ENCODE measurements around the gene MAMDC2. TPM values are rescaled to one million over a fixed set of nuclear protein-coding genes. Genes with fewer than 3 reads are reported as not detected.

MAMDC2 gene
- total RNA-seq, 1 experiment from 2014 or later: 1.2 TPM

DNA sequence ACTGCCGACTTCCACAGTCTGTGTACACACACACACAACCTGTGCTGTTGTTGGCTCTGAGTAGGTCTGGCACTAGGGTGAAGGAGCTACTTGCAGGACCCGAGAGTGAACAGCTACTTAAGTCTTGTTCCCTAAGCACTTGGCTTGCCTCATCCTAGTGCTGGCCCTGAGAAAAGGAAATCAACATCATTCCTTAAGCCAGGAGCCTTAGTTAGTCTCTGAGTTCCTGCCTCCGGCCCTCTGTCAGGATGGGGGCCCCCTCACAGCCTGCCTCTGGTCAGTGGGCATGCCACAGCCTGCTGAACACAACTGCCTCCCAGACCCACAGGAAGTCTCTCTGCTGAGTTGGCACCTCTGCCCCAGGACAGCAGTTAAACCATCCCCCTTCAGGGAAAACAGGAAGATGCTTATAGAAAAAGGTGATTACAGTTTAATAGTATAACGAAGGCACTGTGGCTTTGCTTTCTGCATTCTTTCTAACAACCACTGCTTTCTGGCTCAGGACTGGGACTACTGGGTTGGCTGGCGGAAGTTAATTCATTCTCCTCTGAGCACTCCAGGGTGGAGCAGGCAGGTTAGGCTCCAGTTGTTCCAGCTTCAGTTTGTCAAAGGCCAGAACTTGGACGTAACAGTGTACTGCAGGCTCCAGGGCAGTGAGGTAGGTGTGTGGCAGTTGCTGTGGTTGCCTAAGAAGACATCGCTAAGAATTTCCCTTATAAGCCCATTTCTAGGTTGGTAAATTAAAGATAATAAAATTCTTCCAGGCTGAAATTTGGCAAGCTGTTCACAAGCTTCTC lies 2.8 kb downstream of the MAMDC2 start:
- Histone ChIP-seq H2AFZ (ENCODE audit: low read depth, low read length, poor library complexity, severe bottlenecking) (no peak overlapping the region), H3K4me2 (ENCODE audit: low read length) (no peak overlapping the region), H3K4me1 (ENCODE audit: control insufficient read depth in 1 of 2, insufficient read depth in 2 of 2, low read length in 2 of 2) (peaks cover 16 to 29% of the 10 kb centered on the region in 2 experiments; a peak in 3 of 4 replicates), H3K9me3 (ENCODE audit: control insufficient read depth in 1 of 2, insufficient read depth in 1 of 2, low read depth in 1 of 2, low read length in 2 of 2) (no peaks in the 10 kb centered on the region), H3K79me2 (ENCODE audit: insufficient read depth, low read length) (no peaks in the 10 kb centered on the region), H3K27me3 (ENCODE audit: insufficient read depth, low read length) (no peaks in the 10 kb centered on the region), H3K9ac (ENCODE audit: low read length) (no peak overlapping the region), H4K20me1 (ENCODE audit: insufficient read depth) (no peaks in the 10 kb centered on the region), H3K36me3 (ENCODE audit: control insufficient read depth in 1 of 2, insufficient read depth in 2 of 2, low read length in 2 of 2) (no peaks in the 10 kb centered on the region), H3K4me3 (replicated peaks in 1 of 2; ENCODE audit: low read depth in 1 of 2, low read length in 2 of 2) (no peak overlapping the region), H3K9me2 (ENCODE audit: insufficient read depth) (no peaks in the 10 kb centered on the region), H3K27ac (ENCODE audit: low read depth, low read length) (no peak overlapping the region)
- no peak for ATAC-seq
- no peak for TF ChIP-seq POLR2AphosphoS5 (IDR thresholded peaks at IDR 0.05; ENCODE audit: low read depth, low read length)
- TF ChIP-seq MAX (IDR thresholded peaks at IDR 0.05): no peak
- no peak for TF ChIP-seq SIN3A (IDR thresholded peaks at IDR 0.05; ENCODE audit: low read depth)
- no peak for TF ChIP-seq EZH2 (IDR thresholded peaks at IDR 0.05)
- no peak for TF ChIP-seq CBX3 (IDR thresholded peaks at IDR 0.05; ENCODE audit: low read depth)
- CTCF ChIA-PET: no interaction called here
- no peak for DNase-seq (ENCODE audit: low read depth, low spot score)
- POLR2A ChIA-PET: no interaction called here
- BruUV-seq (replicated peaks): no TSS peak
- intact Hi-C loops (cut with micrococcal nuclease): no loop called here
- RAD21 ChIA-PET (ENCODE audit: low non-redundant PET in 1 of 2, low total read pairs in 2 of 2, uncharacterized antibody in 2 of 2, unreplicated experiment in 2 of 2): no interaction called here

DNA sequence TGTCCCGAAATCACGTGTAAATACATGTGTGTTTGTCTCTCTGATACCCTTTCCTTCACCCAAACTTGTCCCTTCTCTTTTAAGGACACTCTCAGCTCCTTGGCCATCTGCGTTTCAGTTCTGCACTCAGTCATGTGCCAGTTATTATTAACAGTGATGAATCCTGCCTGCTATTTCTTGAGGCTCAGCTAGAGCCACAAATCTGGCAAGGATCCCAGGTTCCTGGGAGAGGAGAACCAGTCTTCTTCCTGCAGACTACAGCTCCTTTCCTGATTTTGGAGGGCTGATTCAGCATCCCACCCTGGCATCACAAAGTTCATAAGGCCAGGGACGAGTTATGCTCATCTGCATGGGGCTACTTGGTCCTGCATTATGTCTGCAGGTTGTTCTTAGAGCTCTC lies 5.6 kb downstream of the MAMDC2 start:
- H4K20me1 ChIP-seq (ENCODE audit: insufficient read depth): no peaks in the 10 kb centered on the region
- H2AFZ ChIP-seq (ENCODE audit: low read depth, low read length, poor library complexity, severe bottlenecking): no peak overlapping the region
- CTCF ChIA-PET: no interaction called here
- no peak overlapping the region for H3K4me3 ChIP-seq (replicated peaks in 1 of 2; ENCODE audit: low read depth in 1 of 2, low read length in 2 of 2)
- RAD21 ChIA-PET (ENCODE audit: low non-redundant PET in 1 of 2, low total read pairs in 2 of 2, uncharacterized antibody in 2 of 2, unreplicated experiment in 2 of 2): no interaction called here
- no peaks in the 10 kb centered on the region for H3K79me2 ChIP-seq (ENCODE audit: insufficient read depth, low read length)
- ATAC-seq (no peak), DNase-seq (ENCODE audit: low read depth, low spot score) (no peak)
- no peak overlapping the region for H3K27ac ChIP-seq (ENCODE audit: low read depth, low read length)
- no TSS peak for BruUV-seq (replicated peaks)
- TF ChIP-seq SP1 (IDR thresholded peaks at IDR 0.05; ENCODE audit: low read depth) (no peak), CBX3 (IDR thresholded peaks at IDR 0.05; ENCODE audit: low read depth) (no peak), FOSL1 (IDR thresholded peaks at IDR 0.05; ENCODE audit: low read depth) (no peak), ZFX (IDR thresholded peaks at IDR 0.05) (no peak), JUND (IDR thresholded peaks at IDR 0.05) (no peak), ZNF274 (IDR thresholded peaks at IDR 0.05; ENCODE audit: low read depth, low read length) (no peak), POLR2A (IDR thresholded peaks at IDR 0.05; ENCODE audit: borderline replicate concordance, extremely low read depth, insufficient read depth, insufficient read length) (no peak), ELF1 (IDR thresholded peaks at IDR 0.05; ENCODE audit: borderline replicate concordance, low read depth) (no peak), CEBPB (IDR thresholded peaks at IDR 0.05; ENCODE audit: low read depth) (no peak), SIN3A (IDR thresholded peaks at IDR 0.05; ENCODE audit: low read depth) (no peak), ATF3 (IDR thresholded peaks at IDR 0.05) (no peak), POLR2AphosphoS5 (IDR thresholded peaks at IDR 0.05; ENCODE audit: low read depth, low read length) (no peak), EZH2phosphoT487 (IDR thresholded peaks at IDR 0.05; ENCODE audit: borderline replicate concordance) (no peak)
- TF ChIP-seq, protein P1, sequence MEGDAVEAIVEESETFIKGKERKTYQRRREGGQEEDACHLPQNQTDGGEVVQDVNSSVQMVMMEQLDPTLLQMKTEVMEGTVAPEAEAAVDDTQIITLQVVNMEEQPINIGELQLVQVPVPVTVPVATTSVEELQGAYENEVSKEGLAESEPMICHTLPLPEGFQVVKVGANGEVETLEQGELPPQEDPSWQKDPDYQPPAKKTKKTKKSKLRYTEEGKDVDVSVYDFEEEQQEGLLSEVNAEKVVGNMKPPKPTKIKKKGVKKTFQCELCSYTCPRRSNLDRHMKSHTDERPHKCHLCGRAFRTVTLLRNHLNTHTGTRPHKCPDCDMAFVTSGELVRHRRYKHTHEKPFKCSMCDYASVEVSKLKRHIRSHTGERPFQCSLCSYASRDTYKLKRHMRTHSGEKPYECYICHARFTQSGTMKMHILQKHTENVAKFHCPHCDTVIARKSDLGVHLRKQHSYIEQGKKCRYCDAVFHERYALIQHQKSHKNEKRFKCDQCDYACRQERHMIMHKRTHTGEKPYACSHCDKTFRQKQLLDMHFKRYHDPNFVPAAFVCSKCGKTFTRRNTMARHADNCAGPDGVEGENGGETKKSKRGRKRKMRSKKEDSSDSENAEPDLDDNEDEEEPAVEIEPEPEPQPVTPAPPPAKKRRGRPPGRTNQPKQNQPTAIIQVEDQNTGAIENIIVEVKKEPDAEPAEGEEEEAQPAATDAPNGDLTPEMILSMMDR (IDR thresholded peaks at IDR 0.05 in 2 of 3, conservative IDR thresholded peaks at IDR 0.05 in 1 of 3; ENCODE audit: borderline replicate concordance in 1 of 3, insufficient read depth in 1 of 3, low read depth in 2 of 3, low read length in 2 of 3): no peak
- intact Hi-C loops (cut with micrococcal nuclease): no loop called here
- POLR2A ChIA-PET: no interaction called here
- H3K9me3 ChIP-seq (ENCODE audit: control insufficient read depth in 1 of 2, insufficient read depth in 1 of 2, low read depth in 1 of 2, low read length in 2 of 2): no peaks in the 10 kb centered on the region
- no peaks in the 10 kb centered on the region for H3K36me3 ChIP-seq (ENCODE audit: control insufficient read depth in 1 of 2, insufficient read depth in 2 of 2, low read length in 2 of 2)
- no peaks in the 10 kb centered on the region for H3K9me2 ChIP-seq (ENCODE audit: insufficient read depth)
- H3K4me2 ChIP-seq (ENCODE audit: low read length): no peak overlapping the region
- peaks cover 31 to 39% of the 10 kb centered on the region in 2 experiments for H3K4me1 ChIP-seq (ENCODE audit: control insufficient read depth in 1 of 2, insufficient read depth in 2 of 2, low read length in 2 of 2)
- H3K9ac ChIP-seq (ENCODE audit: low read length): no peak overlapping the region
- H3K27me3 ChIP-seq (ENCODE audit: insufficient read depth, low read length): no peaks in the 10 kb centered on the region

Measured in HCT116 (cell line).